GM23248 (cell line): ENCODE results near the gene TADA3.

Experiments used
- EZH2 ChIP-seq: fragments of 200-600 bp; sonication (generic); IDR thresholded peaks from 2 replicates; pipeline ENCODE4 v1.6.1; 2018; ENCODE audit warnings: antibody characterized with exemption, mild to moderate bottlenecking; ENCODE audit not compliant: insufficient read depth, poor library complexity, severe bottlenecking
- EZH2phosphoT487 ChIP-seq: fragments of 200-600 bp; sonication (generic); IDR thresholded peaks from 2 replicates; pipeline ENCODE4 v1.6.1; 2018; ENCODE audit warnings: antibody characterized with exemption, moderate library complexity, mild to moderate bottlenecking, low read depth; ENCODE audit not compliant: insufficient read depth

DNA sequence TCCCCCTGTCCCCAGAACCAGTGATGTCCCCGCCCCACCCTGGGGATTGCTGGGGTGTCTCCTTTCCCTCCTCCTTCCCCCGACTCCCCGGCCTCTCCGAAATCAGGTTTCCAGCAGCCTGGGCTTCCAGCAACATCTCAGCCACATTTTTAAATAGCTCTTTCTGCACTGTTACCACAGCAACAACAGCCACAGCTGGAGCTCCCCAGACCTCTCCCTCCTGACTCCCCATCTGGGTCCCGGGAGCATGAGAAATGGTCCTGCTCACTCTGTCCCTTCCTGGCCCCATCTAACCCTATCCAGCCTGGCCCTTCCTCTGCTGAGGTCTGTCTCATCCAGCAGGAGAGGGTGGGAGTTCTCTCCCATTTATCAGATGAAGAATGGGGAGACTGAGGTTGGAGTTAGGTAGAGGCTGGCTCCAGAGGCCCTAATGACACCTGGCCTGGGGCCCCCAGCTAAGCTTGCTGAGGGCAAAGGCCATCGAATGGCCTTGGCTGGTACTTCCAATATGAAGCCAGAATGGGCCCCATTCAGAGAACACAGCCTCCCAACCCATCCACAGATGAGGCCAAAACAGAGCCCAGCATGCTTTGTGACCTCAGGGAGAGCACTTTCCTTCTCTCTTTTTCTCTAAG is 24.0 kb downstream of the TADA3 start:
- TF ChIP-seq EZH2 (no peak), EZH2phosphoT487 (no peak)
